Measurements from ENCODE around the gene FILIP1.

FILIP1 gene

DNA sequence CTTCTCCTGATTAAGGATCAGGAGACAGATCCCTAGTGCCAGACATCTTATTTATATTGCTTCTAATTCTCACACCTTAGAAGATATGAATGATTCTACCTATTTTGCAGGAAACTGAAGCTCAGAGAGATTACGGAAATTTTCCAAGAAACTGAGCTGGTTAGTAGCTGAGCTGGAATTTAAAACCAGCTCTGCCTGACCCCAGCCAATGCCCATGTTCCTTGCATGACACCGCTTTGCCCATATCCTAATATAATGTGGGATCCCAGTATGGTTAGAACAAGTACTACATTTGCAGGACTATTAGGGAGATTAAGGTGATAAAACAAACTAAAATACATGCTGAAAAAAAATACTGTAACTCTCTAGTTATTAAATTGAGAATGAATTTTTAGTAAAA is 210.9 kb downstream of the FILIP1 start:
- Histone ChIP-seq H2BK15ac (ENCODE audit: low read depth, poor library complexity, severe bottlenecking) (no peak overlapping the region), H3K23ac (ENCODE audit: low read length in 2 of 2) (no peak overlapping the region)
- 50% methylated on average over 1 of the region's 2 CpGs for WGBS

DNA sequence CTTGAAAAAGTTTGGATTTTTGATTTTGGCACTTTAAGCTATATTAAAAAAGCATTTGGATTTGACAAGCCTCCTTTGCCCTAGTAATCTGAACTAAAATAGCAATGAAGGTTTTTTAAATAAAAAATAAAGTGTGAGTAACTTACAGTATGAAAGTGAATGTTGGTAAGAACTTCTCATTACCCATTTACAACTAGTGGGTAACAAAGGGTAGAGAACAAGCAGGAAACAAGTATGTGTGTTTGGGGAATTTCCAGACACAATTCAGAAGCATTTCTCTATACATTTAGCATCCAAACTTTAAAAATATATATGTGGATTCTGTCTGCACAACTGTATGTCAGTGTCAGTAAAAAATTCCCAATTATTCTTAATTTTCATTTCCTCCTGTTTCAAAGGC is 211.9 kb downstream of the FILIP1 start:
- no peak overlapping the region for H2BK120ac ChIP-seq (ENCODE audit: low read depth, low read length)

More for the DNA sequence above, 210.9 kb downstream of the FILIP1 start:
- H4K91ac ChIP-seq (ENCODE audit: low read length) = no peak overlapping the region
- no peak for DNase-seq
- no peak overlapping the region for H3K18ac ChIP-seq (ENCODE audit: low read depth in 1 of 2, low read length in 2 of 2)
- no peaks in the 10 kb centered on the region for H3K27me3 ChIP-seq (ENCODE audit: control insufficient read depth in 1 of 2, insufficient read depth in 1 of 2, low read length in 2 of 2)
- no peak overlapping the region for H3K27ac ChIP-seq (ENCODE audit: low read length, poor library complexity, severe bottlenecking)
- no peaks in the 10 kb centered on the region for H3K9me3 ChIP-seq (ENCODE audit: control insufficient read depth, low read length)
- H3K14ac ChIP-seq (ENCODE audit: low read length in 2 of 2) = no peak overlapping the region
- no peaks in the 10 kb centered on the region for H3K36me3 ChIP-seq (ENCODE audit: control insufficient read depth in 1 of 2, insufficient read depth in 2 of 2, low read depth in 1 of 2, low read length in 2 of 2)
- H3K4me3 ChIP-seq (ENCODE audit: insufficient read depth in 1 of 2, low read depth in 1 of 2, low read length in 2 of 2) = peak overlapping the region in 1 of 2 experiments; percentile 99
- no peak overlapping the region for H2BK5ac ChIP-seq (ENCODE audit: low read depth, low read length, poor library complexity, severe bottlenecking)
- no peak overlapping the region for H3K4ac ChIP-seq (ENCODE audit: low read depth in 1 of 2, low read length in 2 of 2)
- peak overlapping the region; percentile 87 for H3K4me2 ChIP-seq (ENCODE audit: low read length, poor library complexity, severe bottlenecking)
- no peak overlapping the region for H2BK120ac ChIP-seq (ENCODE audit: low read depth, low read length)
- H3K4me1 ChIP-seq (ENCODE audit: control insufficient read depth, insufficient read depth, low read depth, low read length) = peaks cover 3% of the 10 kb centered on the region
- H2AK5ac ChIP-seq (ENCODE audit: low read length, severe bottlenecking) = no peak overlapping the region
- peak overlapping the region; percentile 98 for H3K9ac ChIP-seq (ENCODE audit: low read length)
- no peak overlapping the region for H4K8ac ChIP-seq (ENCODE audit: low read length)
- no peak overlapping the region for H2AFZ ChIP-seq (ENCODE audit: low read depth, low read length)
- no peaks in the 10 kb centered on the region for H3K79me1 ChIP-seq (replicated peaks; ENCODE audit: low read length, poor library complexity, severe bottlenecking)
- no peak overlapping the region for H2BK12ac ChIP-seq (ENCODE audit: low read length in 2 of 2)

DNA sequence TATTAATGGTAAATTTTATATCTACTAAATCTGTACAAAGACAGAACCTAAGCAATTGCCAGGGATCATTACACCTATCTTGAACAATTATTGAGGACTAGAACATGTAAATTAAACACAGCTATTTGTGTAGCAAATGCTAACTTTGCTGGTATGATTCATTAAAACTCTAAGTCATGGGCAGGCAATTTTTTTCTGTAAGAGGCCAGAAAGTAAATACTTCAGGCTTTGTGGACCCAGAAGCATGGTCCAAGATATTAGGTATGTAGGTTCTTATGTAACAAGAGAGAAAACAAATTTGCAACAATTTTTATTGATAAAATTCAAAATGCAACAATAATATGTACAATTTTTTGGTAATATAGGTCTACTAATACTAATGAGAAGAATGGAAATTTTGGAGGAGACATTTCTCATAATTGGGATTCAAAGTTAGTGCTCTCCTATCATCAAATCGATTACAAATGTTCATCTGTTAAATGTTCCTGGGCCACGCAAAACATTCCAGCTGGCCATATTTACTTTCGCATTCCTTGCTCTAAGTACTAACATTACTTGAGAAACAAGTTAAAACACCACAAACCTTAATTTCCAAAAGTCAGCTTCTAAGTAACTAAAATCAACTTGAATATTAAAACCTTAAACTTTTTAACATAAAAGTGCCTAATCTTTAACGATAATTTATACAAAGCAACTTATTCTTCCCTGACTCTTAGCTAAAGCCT is 213.3 kb downstream of the FILIP1 start:
- Histone ChIP-seq H4K8ac (ENCODE audit: low read length) (no peak overlapping the region), H3K9me3 (ENCODE audit: control insufficient read depth, low read length) (no peaks in the 10 kb centered on the region), H3K4me2 (ENCODE audit: low read length, poor library complexity, severe bottlenecking) (peak overlapping the region; percentile 49), H2BK120ac (ENCODE audit: low read depth, low read length) (no peak overlapping the region), H2BK15ac (ENCODE audit: low read depth, poor library complexity, severe bottlenecking) (no peak overlapping the region), H3K18ac (ENCODE audit: low read depth in 1 of 2, low read length in 2 of 2) (no peak overlapping the region), H3K23ac (ENCODE audit: low read length in 2 of 2) (no peak overlapping the region), H3K4me1 (ENCODE audit: control insufficient read depth, insufficient read depth, low read depth, low read length) (peaks cover 4% of the 10 kb centered on the region), H2AFZ (ENCODE audit: low read depth, low read length) (no peak overlapping the region), H4K91ac (ENCODE audit: low read length) (no peak overlapping the region), H3K27ac (ENCODE audit: low read length, poor library complexity, severe bottlenecking) (no peak overlapping the region), H3K9ac (ENCODE audit: low read length) (peak overlapping the region; percentile 98), H2BK12ac (ENCODE audit: low read length in 2 of 2) (no peak overlapping the region), H2AK5ac (ENCODE audit: low read length, severe bottlenecking) (no peak overlapping the region), H2BK5ac (ENCODE audit: low read depth, low read length, poor library complexity, severe bottlenecking) (no peak overlapping the region), H3K4me3 (ENCODE audit: insufficient read depth in 1 of 2, low read depth in 1 of 2, low read length in 2 of 2) (peak overlapping the region in 1 of 2 experiments; percentile 99), H3K14ac (ENCODE audit: low read length in 2 of 2) (no peak overlapping the region), H3K79me1 (replicated peaks; ENCODE audit: low read length, poor library complexity, severe bottlenecking) (no peaks in the 10 kb centered on the region), H3K36me3 (ENCODE audit: control insufficient read depth in 1 of 2, insufficient read depth in 2 of 2, low read depth in 1 of 2, low read length in 2 of 2) (peaks cover 0 to 4% of the 10 kb centered on the region in 2 experiments), H3K4ac (ENCODE audit: low read depth in 1 of 2, low read length in 2 of 2) (no peak overlapping the region), H3K27me3 (ENCODE audit: control insufficient read depth in 1 of 2, insufficient read depth in 1 of 2, low read length in 2 of 2) (no peaks in the 10 kb centered on the region)
- 71% methylated on average over 3 of the region's 4 CpGs for WGBS
- DNase-seq = peak; percentile 54

More for the DNA sequence above, 211.9 kb downstream of the FILIP1 start:
- no peak overlapping the region for H4K91ac ChIP-seq (ENCODE audit: low read length)
- no peak for DNase-seq
- no peak overlapping the region for H2AFZ ChIP-seq (ENCODE audit: low read depth, low read length)
- H2BK15ac ChIP-seq (ENCODE audit: low read depth, poor library complexity, severe bottlenecking) = no peak overlapping the region
- no peaks in the 10 kb centered on the region for H3K27me3 ChIP-seq (ENCODE audit: control insufficient read depth in 1 of 2, insufficient read depth in 1 of 2, low read length in 2 of 2)
- no peaks in the 10 kb centered on the region for H3K9me3 ChIP-seq (ENCODE audit: control insufficient read depth, low read length)
- no peak overlapping the region for H2AK5ac ChIP-seq (ENCODE audit: low read length, severe bottlenecking)
- no peak overlapping the region for H2BK12ac ChIP-seq (ENCODE audit: low read length in 2 of 2)
- H3K23ac ChIP-seq (ENCODE audit: low read length in 2 of 2) = no peak overlapping the region
- no peak overlapping the region for H3K4ac ChIP-seq (ENCODE audit: low read depth in 1 of 2, low read length in 2 of 2)
- H3K4me1 ChIP-seq (ENCODE audit: control insufficient read depth, insufficient read depth, low read depth, low read length) = peaks cover 7% of the 10 kb centered on the region
- no peak overlapping the region for H3K18ac ChIP-seq (ENCODE audit: low read depth in 1 of 2, low read length in 2 of 2)
- H3K4me3 ChIP-seq (ENCODE audit: insufficient read depth in 1 of 2, low read depth in 1 of 2, low read length in 2 of 2) = peak overlapping the region in 1 of 2 experiments; percentile 99
- H3K14ac ChIP-seq (ENCODE audit: low read length in 2 of 2) = no peak overlapping the region
- H3K36me3 ChIP-seq (ENCODE audit: control insufficient read depth in 1 of 2, insufficient read depth in 2 of 2, low read depth in 1 of 2, low read length in 2 of 2) = peaks cover 0 to 1% of the 10 kb centered on the region in 2 experiments
- H2BK5ac ChIP-seq (ENCODE audit: low read depth, low read length, poor library complexity, severe bottlenecking) = no peak overlapping the region
- no peak overlapping the region for H4K8ac ChIP-seq (ENCODE audit: low read length)
- no peaks in the 10 kb centered on the region for H3K79me1 ChIP-seq (replicated peaks; ENCODE audit: low read length, poor library complexity, severe bottlenecking)
- H3K4me2 ChIP-seq (ENCODE audit: low read length, poor library complexity, severe bottlenecking) = peak overlapping the region; percentile 35
- H3K9ac ChIP-seq (ENCODE audit: low read length) = peak overlapping the region; percentile 98
- no peak overlapping the region for H3K27ac ChIP-seq (ENCODE audit: low read length, poor library complexity, severe bottlenecking)

DNA sequence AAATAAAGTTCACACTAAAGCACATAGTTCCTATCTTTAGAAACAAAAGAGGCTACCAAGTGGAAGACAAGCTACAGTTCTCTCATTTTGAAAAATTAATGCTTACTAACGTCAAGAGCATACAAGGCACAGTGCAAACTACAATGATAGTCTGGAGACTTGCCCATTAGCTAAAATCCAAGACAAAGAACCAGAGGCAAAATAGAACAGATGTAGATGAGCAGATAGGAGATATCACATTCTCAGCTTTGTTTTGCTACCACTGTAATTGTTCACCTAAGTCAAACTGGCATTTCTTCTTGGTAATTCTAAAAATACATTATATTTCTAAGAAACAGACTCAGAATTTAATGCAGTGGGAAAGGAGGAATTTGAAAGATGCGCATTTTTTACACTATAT is 214.2 kb downstream of the FILIP1 start:
- Histone ChIP-seq H3K4ac (ENCODE audit: low read depth in 1 of 2, low read length in 2 of 2) (no peak overlapping the region), H3K4me1 (ENCODE audit: control insufficient read depth, insufficient read depth, low read depth, low read length) (peaks cover 4% of the 10 kb centered on the region), H2AK5ac (ENCODE audit: low read length, severe bottlenecking) (no peak overlapping the region), H3K4me3 (ENCODE audit: insufficient read depth in 1 of 2, low read depth in 1 of 2, low read length in 2 of 2) (no peak overlapping the region), H2BK15ac (ENCODE audit: low read depth, poor library complexity, severe bottlenecking) (no peak overlapping the region), H2BK5ac (ENCODE audit: low read depth, low read length, poor library complexity, severe bottlenecking) (no peak overlapping the region), H3K4me2 (ENCODE audit: low read length, poor library complexity, severe bottlenecking) (no peak overlapping the region), H3K9ac (ENCODE audit: low read length) (peak overlapping the region; percentile 98), H3K27me3 (ENCODE audit: control insufficient read depth in 1 of 2, insufficient read depth in 1 of 2, low read length in 2 of 2) (no peaks in the 10 kb centered on the region), H3K36me3 (ENCODE audit: control insufficient read depth in 1 of 2, insufficient read depth in 2 of 2, low read depth in 1 of 2, low read length in 2 of 2) (peaks cover 0 to 4% of the 10 kb centered on the region in 2 experiments), H4K8ac (ENCODE audit: low read length) (no peak overlapping the region), H4K91ac (ENCODE audit: low read length) (no peak overlapping the region), H3K23ac (ENCODE audit: low read length in 2 of 2) (no peak overlapping the region), H3K14ac (ENCODE audit: low read length in 2 of 2) (no peak overlapping the region), H3K9me3 (ENCODE audit: control insufficient read depth, low read length) (no peaks in the 10 kb centered on the region), H2BK12ac (ENCODE audit: low read length in 2 of 2) (no peak overlapping the region), H2AFZ (ENCODE audit: low read depth, low read length) (no peak overlapping the region), H3K18ac (ENCODE audit: low read depth in 1 of 2, low read length in 2 of 2) (no peak overlapping the region), H3K79me1 (replicated peaks; ENCODE audit: low read length, poor library complexity, severe bottlenecking) (no peaks in the 10 kb centered on the region), H2BK120ac (ENCODE audit: low read depth, low read length) (no peak overlapping the region), H3K27ac (ENCODE audit: low read length, poor library complexity, severe bottlenecking) (no peak overlapping the region)
- 83% methylated on average over 1 of the region's 2 CpGs for WGBS
- DNase-seq = no peak

Data from mesenchymal stem cell (in vitro differentiated cells and primary cell).